ENCODE results near the gene UCHL3. TPM values are rescaled to one million over a fixed set of nuclear protein-coding genes. Genes with fewer than 3 reads are reported as not detected.

The UCHL3 gene
- total RNA-seq, 2 experiments from 2014 or later: 34.7 to 49.5 TPM

GRCh38 chr13:75637181-75637750, 87.7 kb downstream of the UCHL3 start:
- Histone ChIP-seq H3K36me3 (ENCODE audit: insufficient read depth, low read length) (no peaks in the 10 kb centered on the region), H3K27ac (ENCODE audit: low read depth, low read length, poor library complexity, severe bottlenecking) (no peak overlapping the region), H3K9me3 (ENCODE audit: low read length) (no peaks in the 10 kb centered on the region), H3K4me2 (ENCODE audit: low read length) (peak overlapping the region; percentile 86), H3K79me2 (ENCODE audit: insufficient read depth, low read depth, low read length) (no peaks in the 10 kb centered on the region), H3K9me2 (ENCODE audit: insufficient read depth, low read length) (no peaks in the 10 kb centered on the region), H2AFZ (ENCODE audit: low read length) (0 out of 2 replicates have a peak overlapping the region, but pooled peaks have one; percentile 27), H3K4me3 (ENCODE audit: low read depth, low read length, poor library complexity, severe bottlenecking) (peak overlapping the region; percentile 35), H3K4me1 (ENCODE audit: insufficient read depth, low read length, poor library complexity, severe bottlenecking) (peaks cover 23% of the 10 kb centered on the region), H4K20me1 (ENCODE audit: insufficient read depth, low read length) (no peaks in the 10 kb centered on the region; the same call in 1 of the 2 replicates)
- intact Hi-C loops (cut with micrococcal nuclease; ENCODE audit: unreplicated experiment): loop anchor here (5.0 kb wide), 2 partner anchors 155 to 270 kb away; partner anchors contain the start of gene TBC1D4
- CTCF ChIA-PET (ENCODE audit: unreplicated experiment): no interaction called here
- TF ChIP-seq EZH2phosphoT487 (IDR thresholded peaks at IDR 0.05; ENCODE audit: borderline replicate concordance, low read depth, low read length) (no peak), CTCF (conservative IDR thresholded peaks at IDR 0.05; ENCODE audit: low read length) (no peak)
- no peak for DNase-seq (ENCODE audit: low spot score)
- POLR2A ChIA-PET: interaction anchor here (0.6 to 2.0 kb wide), 2 partner anchors 11 to 50 kb away, joined by 3 to 5 read pairs; no protein-coding TSS in a partner anchor
- TSS peak; percentile 64 for BruUV-seq (replicated peaks)

- Histone ChIP-seq H4K20me1 (ENCODE audit: insufficient read depth, low read length) (no peaks in the 10 kb centered on the region; the same call in 1 of the 2 replicates), H3K36me3 (ENCODE audit: insufficient read depth, low read length) (no peaks in the 10 kb centered on the region), H3K9me2 (ENCODE audit: insufficient read depth, low read length) (no peaks in the 10 kb centered on the region), H3K79me2 (ENCODE audit: insufficient read depth, low read depth, low read length) (no peaks in the 10 kb centered on the region), H3K4me3 (ENCODE audit: low read depth, low read length, poor library complexity, severe bottlenecking) (no peak overlapping the region), H2AFZ (ENCODE audit: low read length) (no peak overlapping the region), H3K27ac (ENCODE audit: low read depth, low read length, poor library complexity, severe bottlenecking) (no peak overlapping the region), H3K4me2 (ENCODE audit: low read length) (peak overlapping the region; percentile 9; the same call in 1 of the 2 replicates), H3K9me3 (ENCODE audit: low read length) (no peaks in the 10 kb centered on the region), H3K4me1 (ENCODE audit: insufficient read depth, low read length, poor library complexity, severe bottlenecking) (peaks cover 23% of the 10 kb centered on the region)
- TF ChIP-seq CTCF (conservative IDR thresholded peaks at IDR 0.05; ENCODE audit: low read length) (no peak), EZH2phosphoT487 (IDR thresholded peaks at IDR 0.05; ENCODE audit: borderline replicate concordance, low read depth, low read length) (no peak)
- no TSS peak for BruUV-seq (replicated peaks)
- CTCF ChIA-PET (ENCODE audit: unreplicated experiment): no interaction called here
- intact Hi-C loops (cut with micrococcal nuclease; ENCODE audit: unreplicated experiment): loop anchor here (5.0 kb wide), 2 partner anchors 157 to 272 kb away; partner anchors contain the start of gene TBC1D4
- DNase-seq (ENCODE audit: low spot score): no peak
- POLR2A ChIA-PET: interaction anchor here (0.6 to 0.7 kb wide), 2 partner anchors 11 to 205 kb away, joined by 3 read pairs; no protein-coding TSS in a partner anchor
These were observed 89.9 kb downstream of the UCHL3 start for GRCh38 chr13:75639454-75639853.

GRCh38 chr13:75641026-75641425, 91.4 kb downstream of the UCHL3 start:
- H3K79me2 ChIP-seq (ENCODE audit: insufficient read depth, low read depth, low read length): no peaks in the 10 kb centered on the region
- no peaks in the 10 kb centered on the region for H3K9me3 ChIP-seq (ENCODE audit: low read length)
- ChIA-PET POLR2A (no interaction called here), CTCF (ENCODE audit: unreplicated experiment) (interaction anchor here (0.6 kb wide), 1 partner anchor 237 kb away, joined by 3 read pairs; no protein-coding TSS in a partner anchor)
- no peak overlapping the region for H3K27ac ChIP-seq (ENCODE audit: low read depth, low read length, poor library complexity, severe bottlenecking)
- H3K4me3 ChIP-seq (ENCODE audit: low read depth, low read length, poor library complexity, severe bottlenecking): no peak overlapping the region
- H4K20me1 ChIP-seq (ENCODE audit: insufficient read depth, low read length): no peaks in the 10 kb centered on the region; the same call in 1 of the 2 replicates
- TF ChIP-seq EZH2phosphoT487 (IDR thresholded peaks at IDR 0.05; ENCODE audit: borderline replicate concordance, low read depth, low read length) (no peak), CTCF (conservative IDR thresholded peaks at IDR 0.05; ENCODE audit: low read length) (no peak)
- H3K4me1 ChIP-seq (ENCODE audit: insufficient read depth, low read length, poor library complexity, severe bottlenecking): peaks cover 15% of the 10 kb centered on the region
- H2AFZ ChIP-seq (ENCODE audit: low read length): no peak overlapping the region
- peaks cover 2% of the 10 kb centered on the region; the same call in 1 of the 2 replicates for H3K36me3 ChIP-seq (ENCODE audit: insufficient read depth, low read length)
- no peaks in the 10 kb centered on the region for H3K9me2 ChIP-seq (ENCODE audit: insufficient read depth, low read length)
- BruUV-seq (replicated peaks): no TSS peak
- no peak for DNase-seq (ENCODE audit: low spot score)
- H3K4me2 ChIP-seq (ENCODE audit: low read length): no peak overlapping the region
- intact Hi-C loops (cut with micrococcal nuclease; ENCODE audit: unreplicated experiment): no loop called here
